Esophagus muscularis mucosa (tissue), 4 donors: ENCODE results near the gene SLC12A7. TPM values are rescaled to one million over a fixed set of nuclear protein-coding genes. Genes with fewer than 3 reads are reported as not detected.

Source experiments
- DNase-seq: peaks from one replicate; pipeline ENCODE4 v3.0.0-alpha.2; 2017; ENCODE audit errors: extremely low spot score
- H3K27ac ChIP-seq, 4 donors: fragments of 200-600 bp; sonication (generic); replicated peaks in 1 of 4; 1 replicate in 3 of 4; 2 replicates in 1 of 4; pipeline ENCODE4 v1.5.1; 2016 to 2019; ENCODE audit warnings: mild to moderate bottlenecking in 1 of 4
- H3K27me3 ChIP-seq, 4 donors: fragments of 200-600 bp; sonication (generic); one replicate each; pipeline versions ENCODE4 v1.5.1 to v1.6.0; 2016 to 2019
- H3K36me3 ChIP-seq, 4 donors: fragments of 200-600 bp; sonication (generic); one replicate each; pipeline ENCODE4 v1.5.1; 2016 to 2019
- H3K4me1 ChIP-seq, 4 donors: fragments of 200-600 bp; sonication (generic); one replicate each; pipeline ENCODE4 v1.5.1; 2016 to 2019
- H3K4me3 ChIP-seq, 4 donors: fragments of 200-600 bp; sonication (generic); 1 replicate in 2 of 4; 2 replicates in 2 of 4; pipeline ENCODE4 v1.5.1; 2016 to 2019; ENCODE audit warnings: mild to moderate bottlenecking in 4 of 4, moderate library complexity in 1 of 4
- H3K9me3 ChIP-seq, 4 donors: fragments of 200-600 bp; sonication (generic); 1 replicate in 3 of 4; 2 replicates in 1 of 4; pipeline ENCODE4 v1.5.1; 2016 to 2019
- EP300 ChIP-seq: sonication (generic); formaldehyde crosslinking; IDR thresholded peaks from one replicate; pipeline ENCODE4 v1.6.1; 2017; ENCODE audit warnings: antibody characterized with exemption
- POLR2A ChIP-seq: fragments of 450-650 bp; IDR thresholded peaks from one replicate; pipeline ENCODE4 v1.6.1; 2017; ENCODE audit warnings: antibody characterized with exemption, moderate library complexity, mild to moderate bottlenecking, low read depth
- POLR2AphosphoS5 ChIP-seq, 2 donors: sonication (generic); formaldehyde crosslinking; IDR thresholded peaks; one replicate each; pipeline ENCODE4 v1.6.1; 2017; ENCODE audit warnings: antibody characterized with exemption in 2 of 2
- WGBS: methylation state at CpG from one replicate; pipeline ENCODE4 v1.1.5; 2018; 5-methylcytosine and 5-hydroxymethylcytosine counted together
- intact Hi-C: fragments of 100-400 bp; cut with DNase I; formaldehyde crosslinking; loops from one replicate; pipeline ENCODE4 v1.15.1; 2023
- total RNA-seq, 4 donors: library from RNA; depleted of rRNA; stranded (reverse); fragments of >200 nt; gene quantifications; one replicate each; pipeline versions ENCODE4 v1.1.0 to v1.2.1, GENCODE V29; 2016
- TF ChIP-seq, protein P1 (sequence below), 3 experiments: fragments of 200-600 bp in 2 of 3; fragments of 450-650 bp in 1 of 3; sonication (generic) in 2 of 3; IDR thresholded peaks; one replicate each; pipeline ENCODE4 v1.5.1; 2017 to 2019; ENCODE audit warnings: antibody characterized with exemption in 3 of 3, mild to moderate bottlenecking in 2 of 3, moderate library complexity in 1 of 3

Gene SLC12A7
- total RNA-seq, 4 donors from 2014 or later, result 21.6 to 35.8 (median 25.4) TPM

DNA sequence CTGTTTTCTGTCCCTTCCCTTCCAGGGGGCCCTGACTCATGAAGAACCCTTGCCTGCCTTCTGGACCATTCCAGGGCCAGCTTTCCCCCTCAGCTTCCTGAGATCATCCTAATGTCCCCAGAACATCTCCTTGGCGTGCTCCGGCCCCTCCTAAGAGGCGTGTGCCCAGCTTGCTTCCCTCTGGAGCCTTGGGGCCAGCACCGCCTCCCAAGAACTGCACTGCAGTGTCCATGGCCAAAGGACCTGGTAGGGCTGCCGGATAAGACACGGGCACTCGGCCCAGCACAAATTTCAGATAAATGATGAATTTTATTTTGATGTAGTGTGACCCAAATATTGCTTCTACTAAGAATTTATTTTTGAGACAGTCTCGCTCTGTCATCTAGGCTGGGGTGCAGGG is 20.7 kb upstream of the SLC12A7 start:
- Histone ChIP-seq H3K4me3 (no peak overlapping the region), H3K36me3 (no peaks in the 10 kb centered on the region), H3K27me3 (no peaks in the 10 kb centered on the region), H3K4me1 (peaks cover 11 to 30% (median 25%) of the 10 kb centered on the region in 4 donors), H3K9me3 (no peaks in the 10 kb centered on the region), H3K27ac (peak overlapping the region in 2 of 4 donors; percentile 23 to 43)
- DNase-seq, result no peak
- TF ChIP-seq, protein P1, sequence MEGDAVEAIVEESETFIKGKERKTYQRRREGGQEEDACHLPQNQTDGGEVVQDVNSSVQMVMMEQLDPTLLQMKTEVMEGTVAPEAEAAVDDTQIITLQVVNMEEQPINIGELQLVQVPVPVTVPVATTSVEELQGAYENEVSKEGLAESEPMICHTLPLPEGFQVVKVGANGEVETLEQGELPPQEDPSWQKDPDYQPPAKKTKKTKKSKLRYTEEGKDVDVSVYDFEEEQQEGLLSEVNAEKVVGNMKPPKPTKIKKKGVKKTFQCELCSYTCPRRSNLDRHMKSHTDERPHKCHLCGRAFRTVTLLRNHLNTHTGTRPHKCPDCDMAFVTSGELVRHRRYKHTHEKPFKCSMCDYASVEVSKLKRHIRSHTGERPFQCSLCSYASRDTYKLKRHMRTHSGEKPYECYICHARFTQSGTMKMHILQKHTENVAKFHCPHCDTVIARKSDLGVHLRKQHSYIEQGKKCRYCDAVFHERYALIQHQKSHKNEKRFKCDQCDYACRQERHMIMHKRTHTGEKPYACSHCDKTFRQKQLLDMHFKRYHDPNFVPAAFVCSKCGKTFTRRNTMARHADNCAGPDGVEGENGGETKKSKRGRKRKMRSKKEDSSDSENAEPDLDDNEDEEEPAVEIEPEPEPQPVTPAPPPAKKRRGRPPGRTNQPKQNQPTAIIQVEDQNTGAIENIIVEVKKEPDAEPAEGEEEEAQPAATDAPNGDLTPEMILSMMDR (IDR thresholded peaks at IDR 0.05), result no peak
- intact Hi-C loops, result no loop called here
- 81% methylated on average over 8 of the region's 8 CpGs for WGBS

DNA sequence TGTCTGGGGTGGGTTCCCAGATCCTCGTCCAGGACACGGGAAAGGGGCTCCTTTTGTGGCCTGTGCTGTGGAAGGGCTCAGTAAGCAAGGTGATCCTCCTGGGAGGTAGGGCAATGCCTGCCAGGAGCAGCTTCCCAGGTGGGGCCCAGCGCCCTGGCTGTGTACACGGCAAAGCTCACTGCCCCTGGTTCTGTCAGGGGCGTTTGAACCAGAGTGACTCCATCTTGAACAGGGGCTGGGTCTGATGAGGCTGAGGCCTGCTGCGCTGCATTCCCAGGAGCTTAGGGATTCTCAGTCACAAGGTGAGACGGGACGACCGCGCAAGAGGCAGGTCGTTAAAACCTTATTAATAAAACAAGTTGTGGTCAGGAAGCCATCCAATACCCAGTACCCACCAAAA is 19.9 kb upstream of the SLC12A7 start:
- 92% methylated on average over 6 of the region's 11 CpGs for WGBS
- H3K36me3 ChIP-seq, result no peaks in the 10 kb centered on the region
- no peaks in the 10 kb centered on the region for H3K27me3 ChIP-seq
- H3K4me3 ChIP-seq, result no peak overlapping the region
- H3K9me3 ChIP-seq, result no peaks in the 10 kb centered on the region
- intact Hi-C loops, result no loop called here
- TF ChIP-seq EP300, result no peak
- no peak for DNase-seq
- H3K27ac ChIP-seq, result no peak overlapping the region
- H3K4me1 ChIP-seq, result peaks cover 11 to 30% (median 26%) of the 10 kb centered on the region in 4 donors

DNA sequence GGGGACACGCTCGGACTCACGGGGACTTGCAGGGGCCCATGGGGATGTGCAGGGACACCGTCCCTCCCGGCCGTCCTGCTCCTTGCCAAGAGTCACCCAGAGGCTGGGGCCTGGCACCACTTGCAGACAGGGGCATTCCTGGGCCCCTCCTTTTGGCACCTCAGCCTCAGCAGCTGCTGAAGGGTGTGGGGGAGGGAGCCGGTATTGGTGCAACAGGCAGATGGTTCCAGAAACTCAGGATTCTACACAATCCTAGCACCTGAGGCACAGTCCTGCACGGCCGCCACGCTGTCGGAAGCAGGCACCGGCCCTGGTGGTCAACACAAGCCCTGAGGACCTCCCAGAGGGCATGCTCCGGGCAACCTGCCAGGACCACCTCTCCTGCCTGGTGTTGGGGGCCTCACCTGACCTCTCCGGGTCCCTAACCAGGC is 19.3 kb upstream of the SLC12A7 start:
- Histone ChIP-seq H3K4me1 (peaks cover 11 to 30% (median 26%) of the 10 kb centered on the region in 4 donors), H3K27me3 (no peaks in the 10 kb centered on the region), H3K27ac (no peak overlapping the region), H3K36me3 (no peaks in the 10 kb centered on the region), H3K4me3 (no peak overlapping the region), H3K9me3 (no peaks in the 10 kb centered on the region)
- TF ChIP-seq EP300 (no peak), POLR2AphosphoS5 (IDR thresholded peaks at IDR 0.05) (no peak)
- TF ChIP-seq, protein P1 (IDR thresholded peaks at IDR 0.05), result no peak
- no peak for DNase-seq
- WGBS, result 93% methylated on average over 5 of the region's 14 CpGs
- intact Hi-C loops, result no loop called here

DNA sequence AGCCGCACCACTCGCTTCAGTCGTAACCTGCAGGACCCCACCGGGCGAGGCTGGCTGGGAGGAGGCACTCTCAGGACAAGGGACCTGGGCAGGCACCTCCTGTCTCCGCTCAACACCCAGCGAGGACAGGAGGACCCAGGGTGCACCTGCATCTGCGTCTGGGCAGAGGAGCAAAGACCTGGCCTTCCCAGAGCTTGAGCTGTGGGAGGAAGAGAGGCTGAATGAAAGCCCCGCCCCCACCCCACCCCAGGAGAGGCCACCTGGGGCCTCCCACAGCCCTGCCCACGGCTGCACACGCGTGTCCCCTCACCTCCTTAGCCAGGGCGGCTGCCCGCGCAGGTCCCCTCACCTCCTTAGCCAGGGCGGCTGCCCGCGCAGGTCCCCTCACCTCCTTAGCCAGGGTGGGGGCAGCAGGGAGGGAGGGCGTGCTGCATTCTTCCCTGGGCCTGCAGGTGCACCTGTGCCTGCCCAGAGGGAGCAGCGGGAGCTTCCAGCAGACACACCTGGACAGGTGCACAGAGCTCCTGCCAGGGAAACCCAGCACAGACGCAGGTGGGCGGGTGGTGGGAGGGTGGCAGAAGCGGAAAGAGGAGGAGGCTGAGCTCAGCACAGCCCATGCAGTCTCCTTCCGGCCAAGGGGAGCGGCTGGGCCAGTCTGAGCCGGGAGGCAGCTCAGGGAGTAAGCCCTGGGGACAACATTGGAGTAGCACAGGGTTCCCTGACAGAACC is 18.5 kb upstream of the SLC12A7 start:
- 90% methylated on average over 16 of the region's 26 CpGs for WGBS
- Histone ChIP-seq H3K27me3 (no peaks in the 10 kb centered on the region), H3K4me3 (no peak overlapping the region), H3K4me1 (peaks cover 11 to 33% (median 27%) of the 10 kb centered on the region in 4 donors), H3K27ac (no peak overlapping the region), H3K36me3 (no peaks in the 10 kb centered on the region), H3K9me3 (no peaks in the 10 kb centered on the region)
- intact Hi-C loops, result no loop called here
- DNase-seq, result no peak
- TF ChIP-seq, protein P1 (IDR thresholded peaks at IDR 0.05), result no peak
- TF ChIP-seq EP300, result no peak
- TF ChIP-seq POLR2A, result no peak
- TF ChIP-seq POLR2AphosphoS5 (IDR thresholded peaks at IDR 0.05), result no peak

DNA sequence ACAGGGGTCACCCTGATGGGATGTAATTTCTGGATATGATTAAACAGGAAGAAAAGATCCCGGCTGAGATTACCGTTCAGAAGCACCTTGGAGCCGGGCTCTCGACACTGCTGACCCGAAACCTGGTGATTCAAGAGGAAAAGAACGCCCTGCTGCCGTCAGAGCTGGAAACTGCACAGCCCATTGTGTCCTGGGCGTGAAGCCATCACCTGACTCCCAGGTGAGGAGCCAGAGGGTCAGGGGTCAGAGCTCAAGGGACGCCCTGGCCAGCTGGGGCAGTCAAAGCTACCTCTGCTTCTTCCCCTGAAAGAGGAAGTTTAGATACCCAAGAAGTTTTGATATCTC is 17.8 kb upstream of the SLC12A7 start:
- TF ChIP-seq EP300 (no peak), POLR2AphosphoS5 (IDR thresholded peaks at IDR 0.05) (no peak), POLR2A (no peak)
- TF ChIP-seq, protein P1 (IDR thresholded peaks at IDR 0.05), result no peak
- Histone ChIP-seq H3K4me3 (no peak overlapping the region), H3K9me3 (no peaks in the 10 kb centered on the region), H3K36me3 (no peaks in the 10 kb centered on the region), H3K27me3 (no peaks in the 10 kb centered on the region), H3K27ac (no peak overlapping the region), H3K4me1 (peaks cover 11 to 35% (median 30%) of the 10 kb centered on the region in 4 donors)
- DNase-seq, result no peak
- intact Hi-C loops, result no loop called here
- WGBS, result 93% methylated on average over 8 of the region's 9 CpGs
